Upper lobe of left lung (tissue), 6 donors: ENCODE data around the gene CIB1. TPM values are rescaled to one million over a fixed set of nuclear protein-coding genes. Genes with fewer than 3 reads are reported as not detected.

Experiments used
- ATAC-seq, 2 donors: fragments of 200-7000 bp; cut with Tn5 transposase; one replicate each; pipeline ENCODE4 v1.9.1; 2022; ENCODE audit warnings: mild to moderate bottlenecking in 2 of 2, moderate library complexity in 2 of 2; ENCODE audit not compliant: low FRiP score in 2 of 2
- DNase-seq, 2 donors: peaks; one replicate each; pipeline ENCODE4 v3.0.0-alpha.2; 2019 to 2020
- H3K27ac ChIP-seq, 4 donors: fragments of 200-600 bp; sonication (generic); one replicate each; pipeline ENCODE4 v1.5.1; 2016 to 2019
- H3K27me3 ChIP-seq, 4 donors: fragments of 200-600 bp; sonication (generic); one replicate each; pipeline ENCODE4 v1.5.1; 2017 to 2019
- H3K36me3 ChIP-seq, 4 donors: fragments of 200-600 bp; sonication (generic); one replicate each; pipeline ENCODE4 v1.5.1; 2016 to 2019
- H3K4me1 ChIP-seq, 4 donors: fragments of 200-600 bp; sonication (generic); one replicate each; pipeline ENCODE4 v1.5.1; 2018 to 2019
- H3K4me3 ChIP-seq, 4 donors: fragments of 200-600 bp; sonication (generic); one replicate each; pipeline ENCODE4 v1.5.1; 2017 to 2019; ENCODE audit warnings: mild to moderate bottlenecking in 2 of 4, moderate library complexity in 1 of 4
- H3K9me3 ChIP-seq, 4 donors: fragments of 200-600 bp; sonication (generic); one replicate each; pipeline ENCODE4 v1.5.1; 2018 to 2019
- CTCF ChIP-seq, 6 experiments: fragments of 450-650 bp in 4 of 6; fragments of 200-600 bp in 2 of 6; sonication (generic) in 2 of 6; IDR thresholded peaks; one replicate each; pipeline ENCODE4 v1.5.1; 2016 to 2019; ENCODE audit warnings: antibody characterized with exemption in 6 of 6
- EP300 ChIP-seq, 4 donors: sonication (generic); formaldehyde crosslinking; IDR thresholded peaks; one replicate each; pipeline ENCODE4 v1.5.1; 2017; ENCODE audit warnings: antibody characterized with exemption in 4 of 4, control low read depth in 2 of 4
- POLR2A ChIP-seq, 4 donors: fragments of 450-650 bp; IDR thresholded peaks; one replicate each; pipeline ENCODE4 v1.5.1; 2016 to 2017; ENCODE audit warnings: antibody characterized with exemption in 4 of 4, mild to moderate bottlenecking in 2 of 4
- POLR2AphosphoS5 ChIP-seq, 2 donors: sonication (generic); formaldehyde crosslinking; IDR thresholded peaks; one replicate each; pipeline ENCODE4 v1.5.1; 2017; ENCODE audit warnings: antibody characterized with exemption in 2 of 2
- WGBS, 2 donors: methylation state at CpG; one replicate each; pipeline ENCODE4 v1.1.5; 2017 to 2018; 5-methylcytosine and 5-hydroxymethylcytosine counted together
- total RNA-seq, 6 donors: library from RNA; depleted of rRNA in 4 of 6; stranded (reverse); fragments of >200 nt in 4 of 6; gene quantifications; one replicate each; pipeline versions ENCODE4 v1.1.0 to v1.2.1, GENCODE V29; 2016 to 2021
- donor health status: DM: no; HTN: no; CAD: no; lungs with moderate emphysema.
- donor health status: DM: no; HTN: yes; CAD: no; lungs with severe emphysema.

Gene CIB1
- total RNA-seq, 6 donors from 2014 or later, result 40.9 to 89.6 (median 75.5) TPM

GRCh38 chr15:90205050-90205848 is 28.5 kb downstream of the CIB1 start:
- DNase-seq (no peak), ATAC-seq (no peak)
- no peaks in the 10 kb centered on the region for H3K9me3 ChIP-seq
- WGBS, 2 donors, result 85 to 90% methylated on average over 9 to 10 of the region's 10 CpGs
- H3K27ac ChIP-seq, result no peak overlapping the region
- H3K4me1 ChIP-seq, result peaks cover 19 to 58% (median 27%) of the 10 kb centered on the region in 4 donors
- H3K27me3 ChIP-seq, result no peaks in the 10 kb centered on the region
- TF ChIP-seq CTCF (IDR thresholded peaks at IDR 0.05) (no peak), POLR2A (IDR thresholded peaks at IDR 0.05) (no peak), EP300 (IDR thresholded peaks at IDR 0.05) (no peak), POLR2AphosphoS5 (IDR thresholded peaks at IDR 0.05) (no peak)
- H3K4me3 ChIP-seq, result no peak overlapping the region
- peaks cover 3 to 42% (median 3%) of the 10 kb centered on the region in 4 donors for H3K36me3 ChIP-seq

DNA sequence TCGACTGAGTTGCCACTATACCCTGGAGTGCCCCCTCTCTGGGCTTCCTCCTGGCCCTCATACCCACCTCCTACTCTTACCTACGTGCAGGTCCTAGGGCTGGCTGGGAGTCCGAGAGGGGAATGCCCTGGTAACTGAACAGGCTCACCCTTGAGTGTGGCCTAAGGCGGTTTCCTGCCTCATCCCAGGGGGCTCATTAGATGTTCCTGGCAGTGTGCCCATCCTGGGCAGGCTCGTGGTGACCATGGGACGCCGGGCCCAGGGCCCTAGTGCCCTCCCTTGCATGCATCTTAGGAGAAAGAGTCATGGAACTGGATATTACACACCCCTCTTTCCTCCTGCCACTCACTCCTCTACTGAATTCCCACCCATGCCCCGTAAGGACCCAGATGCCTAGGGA is 29.8 kb downstream of the CIB1 start:
- DNase-seq (no peak), ATAC-seq (peak in 1 of 2 donors; percentile 15)
- Histone ChIP-seq H3K27ac (no peak overlapping the region), H3K27me3 (no peaks in the 10 kb centered on the region), H3K9me3 (no peaks in the 10 kb centered on the region), H3K4me3 (no peak overlapping the region), H3K36me3 (peaks cover 3 to 34% (median 3%) of the 10 kb centered on the region in 4 donors), H3K4me1 (peaks cover 20 to 48% (median 27%) of the 10 kb centered on the region in 4 donors)
- TF ChIP-seq POLR2A (IDR thresholded peaks at IDR 0.05) (no peak), CTCF (IDR thresholded peaks at IDR 0.05) (no peak), POLR2AphosphoS5 (IDR thresholded peaks at IDR 0.05) (peak in 1 of 2 donors; percentile 19), EP300 (IDR thresholded peaks at IDR 0.05) (no peak)
- 68 to 69% methylated on average over 7 to 8 of the region's 8 CpGs for WGBS, 2 donors

- Histone ChIP-seq H3K27me3 (no peaks in the 10 kb centered on the region), H3K27ac (no peak overlapping the region), H3K36me3 (peaks cover 3 to 34% (median 3%) of the 10 kb centered on the region in 4 donors), H3K4me3 (no peak overlapping the region), H3K9me3 (no peaks in the 10 kb centered on the region), H3K4me1 (peaks cover 20 to 48% (median 27%) of the 10 kb centered on the region in 4 donors)
- no peak for ATAC-seq
- WGBS, 2 donors, result 98% methylated on average over 7 of the region's 7 CpGs
- DNase-seq, result no peak
- TF ChIP-seq EP300 (IDR thresholded peaks at IDR 0.05) (no peak), CTCF (IDR thresholded peaks at IDR 0.05) (no peak), POLR2AphosphoS5 (IDR thresholded peaks at IDR 0.05) (no peak), POLR2A (IDR thresholded peaks at IDR 0.05) (no peak)
These were observed 30.3 kb downstream of the CIB1 start for GRCh38 chr15:90203473-90203872.

- Histone ChIP-seq H3K4me1 (peaks cover 20 to 48% (median 27%) of the 10 kb centered on the region in 4 donors), H3K36me3 (peaks cover 3 to 34% (median 3%) of the 10 kb centered on the region in 4 donors), H3K27me3 (no peaks in the 10 kb centered on the region), H3K4me3 (no peak overlapping the region), H3K27ac (no peak overlapping the region), H3K9me3 (no peaks in the 10 kb centered on the region)
- no peak for ATAC-seq
- DNase-seq, result no peak
- TF ChIP-seq EP300 (IDR thresholded peaks at IDR 0.05), result no peak
- no peak for TF ChIP-seq CTCF (IDR thresholded peaks at IDR 0.05)
- TF ChIP-seq POLR2A (IDR thresholded peaks at IDR 0.05), result no peak
- no peak for TF ChIP-seq POLR2AphosphoS5 (IDR thresholded peaks at IDR 0.05)
- WGBS, 2 donors, result 90 to 95% methylated on average over 4 of the region's 4 CpGs
These were observed 30.8 kb downstream of the CIB1 start for GRCh38 chr15:90202929-90203328.
